ENCODE measurements around the gene THNSL1.

- TF ChIP-seq YY1 (IDR thresholded peaks at IDR 0.05; ENCODE audit: low read depth) (no peak), USF1 (IDR thresholded peaks at IDR 0.05) (no peak), REST (IDR thresholded peaks at IDR 0.05; ENCODE audit: low read depth) (no peak), RAD21 (IDR thresholded peaks at IDR 0.05; ENCODE audit: low read depth) (no peak), TCF12 (IDR thresholded peaks at IDR 0.05; ENCODE audit: low read depth) (no peak), EGR1 (IDR thresholded peaks at IDR 0.05) (no peak), TAF1 (IDR thresholded peaks at IDR 0.05; ENCODE audit: low read depth) (no peak), EP300 (IDR thresholded peaks at IDR 0.05; ENCODE audit: borderline replicate concordance) (no peak), TEAD4 (IDR thresholded peaks at IDR 0.05) (no peak)
- TF ChIP-seq, protein P1, sequence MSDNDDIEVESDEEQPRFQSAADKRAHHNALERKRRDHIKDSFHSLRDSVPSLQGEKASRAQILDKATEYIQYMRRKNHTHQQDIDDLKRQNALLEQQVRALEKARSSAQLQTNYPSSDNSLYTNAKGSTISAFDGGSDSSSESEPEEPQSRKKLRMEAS (IDR thresholded peaks at IDR 0.05) = no peak
Observed at GRCh38 chr10:25072786-25073185, 56.4 kb downstream of the THNSL1 start.
